GM10248 (cell line): Measurements from ENCODE around the gene AQP12A.

ENCODE experiments used
- CTCF ChIA-PET: fragments of 300-600 bp; sonication (Branson Sonifier 250); formaldehyde crosslinking; extraction: SDS; loops from one replicate; lab custom pipeline; 2021; ENCODE audit warnings: antibody characterized with exemption; lab: Yijun Ruan, JAX
- POLR2A ChIA-PET: fragments of 350-650 bp; sonication (Branson Sonifier 250); formaldehyde crosslinking; extraction: SDS; loops from one replicate; lab custom pipeline; 2020; ENCODE audit warnings: antibody characterized with exemption; lab: Yijun Ruan, JAX
- DNase-seq: peaks from one replicate; pipeline ENCODE4 v3.0.0; 2012; ENCODE audit errors: extremely low spot score
- TF ChIP-seq, protein P1 (sequence below): IDR thresholded peaks from 2 replicates; pipeline ENCODE4 v1.5.1; 2012; ENCODE audit warnings: mild to moderate bottlenecking, low read depth; ENCODE audit errors: extremely low read depth, missing control alignments, control extremely low read depth

AQP12A gene

DNA sequence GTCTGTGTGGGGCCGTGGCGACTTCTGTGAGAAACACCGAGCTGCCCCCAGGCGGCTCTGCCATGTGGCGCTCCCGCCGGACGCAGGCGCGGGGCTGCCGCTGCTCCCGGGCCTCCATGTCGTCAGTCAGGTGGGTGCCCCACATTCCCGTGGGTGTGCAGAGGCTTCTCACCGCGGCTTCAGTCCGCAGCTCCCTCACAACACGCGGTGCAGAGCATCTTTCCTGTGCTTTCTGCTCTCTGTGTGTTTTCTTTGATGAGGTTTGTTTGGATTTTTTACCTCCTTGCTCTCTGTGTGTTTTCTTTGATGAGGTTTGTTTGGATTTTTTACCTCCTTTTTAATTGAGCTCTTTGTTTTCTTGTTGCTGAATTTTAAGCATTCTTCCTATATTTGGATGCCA lies 13.0 kb downstream of the AQP12A start:
- ChIA-PET POLR2A (no interaction called here), CTCF (interaction anchor here (1.2 to 1.3 kb wide), 2 partner anchors 19 to 190 kb away, joined by 3 to 4 read pairs; no protein-coding TSS in a partner anchor)
- DNase-seq, result no peak
- TF ChIP-seq, protein P1, sequence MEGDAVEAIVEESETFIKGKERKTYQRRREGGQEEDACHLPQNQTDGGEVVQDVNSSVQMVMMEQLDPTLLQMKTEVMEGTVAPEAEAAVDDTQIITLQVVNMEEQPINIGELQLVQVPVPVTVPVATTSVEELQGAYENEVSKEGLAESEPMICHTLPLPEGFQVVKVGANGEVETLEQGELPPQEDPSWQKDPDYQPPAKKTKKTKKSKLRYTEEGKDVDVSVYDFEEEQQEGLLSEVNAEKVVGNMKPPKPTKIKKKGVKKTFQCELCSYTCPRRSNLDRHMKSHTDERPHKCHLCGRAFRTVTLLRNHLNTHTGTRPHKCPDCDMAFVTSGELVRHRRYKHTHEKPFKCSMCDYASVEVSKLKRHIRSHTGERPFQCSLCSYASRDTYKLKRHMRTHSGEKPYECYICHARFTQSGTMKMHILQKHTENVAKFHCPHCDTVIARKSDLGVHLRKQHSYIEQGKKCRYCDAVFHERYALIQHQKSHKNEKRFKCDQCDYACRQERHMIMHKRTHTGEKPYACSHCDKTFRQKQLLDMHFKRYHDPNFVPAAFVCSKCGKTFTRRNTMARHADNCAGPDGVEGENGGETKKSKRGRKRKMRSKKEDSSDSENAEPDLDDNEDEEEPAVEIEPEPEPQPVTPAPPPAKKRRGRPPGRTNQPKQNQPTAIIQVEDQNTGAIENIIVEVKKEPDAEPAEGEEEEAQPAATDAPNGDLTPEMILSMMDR, result no peak

DNA sequence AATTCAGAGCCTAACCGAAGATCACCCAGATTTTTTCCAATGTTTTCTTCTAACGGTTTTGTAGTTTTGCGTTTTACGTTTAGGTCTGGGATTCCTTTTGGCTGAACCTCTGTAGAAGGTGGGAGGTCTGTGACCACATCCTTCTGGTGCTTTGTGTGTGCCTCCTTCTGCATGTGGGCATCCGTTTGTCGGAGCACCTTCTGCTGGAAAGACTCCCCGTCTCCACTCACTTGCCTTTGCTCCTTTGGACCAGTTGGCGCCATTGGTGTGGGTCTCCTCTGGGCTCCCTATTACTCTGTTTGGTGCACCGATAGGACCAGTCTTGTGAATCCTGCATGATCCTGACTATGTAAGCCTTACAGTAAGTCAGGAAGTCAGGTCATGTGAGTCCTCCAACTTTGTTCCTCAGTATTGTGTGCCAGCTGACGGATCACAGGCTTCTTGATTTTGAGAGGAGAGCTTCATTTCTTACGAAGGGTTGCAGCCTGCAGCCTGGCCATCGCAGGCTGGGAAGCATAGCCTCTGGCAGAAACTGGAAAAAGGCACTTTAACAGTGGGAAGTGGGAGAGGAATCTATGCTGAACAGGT lies 13.6 kb downstream of the AQP12A start:
- ChIA-PET POLR2A (no interaction called here), CTCF (interaction anchor here (1.2 to 1.3 kb wide), 2 partner anchors 19 to 191 kb away, joined by 3 to 4 read pairs; no protein-coding TSS in a partner anchor)
- TF ChIP-seq, protein P1, result no peak
- no peak for DNase-seq

DNA sequence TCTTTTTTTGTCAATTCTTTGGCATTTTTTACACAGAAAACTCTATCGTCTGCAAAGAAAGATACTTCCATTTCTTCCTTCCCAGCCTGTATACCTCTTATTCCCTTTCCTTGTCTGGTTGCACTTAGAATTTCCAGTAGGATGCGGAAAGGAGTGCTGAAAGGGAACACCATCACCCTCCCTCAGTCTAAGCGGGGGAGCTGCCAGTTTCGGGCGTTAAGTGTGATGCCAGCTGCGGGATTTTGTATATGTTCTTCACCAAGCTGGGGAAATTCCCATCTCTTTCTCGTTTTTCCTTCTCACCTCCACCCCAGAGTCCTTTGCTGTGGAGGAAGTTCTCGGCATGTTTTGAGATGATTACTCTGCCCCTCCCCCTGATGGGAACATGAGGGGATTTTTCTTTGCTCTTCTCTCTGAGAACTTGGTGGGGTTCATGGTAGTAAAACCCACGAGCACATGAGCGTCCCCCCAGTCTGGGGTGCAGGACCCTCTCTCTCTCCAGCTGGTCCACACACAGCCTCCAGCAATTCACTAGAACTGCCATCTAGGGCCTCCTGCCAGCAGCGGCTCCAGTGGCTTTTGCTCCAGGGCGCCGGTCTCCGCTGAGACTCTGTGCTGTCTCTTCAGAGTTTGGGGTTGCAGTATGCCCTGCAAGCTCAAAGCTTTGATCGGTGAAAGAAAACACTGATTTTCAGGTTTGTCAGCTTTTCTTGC lies 15.5 kb downstream of the AQP12A start:
- TF ChIP-seq, protein P1, result no peak
- ChIA-PET POLR2A (no interaction called here), CTCF (no interaction called here)
- no peak for DNase-seq

DNA sequence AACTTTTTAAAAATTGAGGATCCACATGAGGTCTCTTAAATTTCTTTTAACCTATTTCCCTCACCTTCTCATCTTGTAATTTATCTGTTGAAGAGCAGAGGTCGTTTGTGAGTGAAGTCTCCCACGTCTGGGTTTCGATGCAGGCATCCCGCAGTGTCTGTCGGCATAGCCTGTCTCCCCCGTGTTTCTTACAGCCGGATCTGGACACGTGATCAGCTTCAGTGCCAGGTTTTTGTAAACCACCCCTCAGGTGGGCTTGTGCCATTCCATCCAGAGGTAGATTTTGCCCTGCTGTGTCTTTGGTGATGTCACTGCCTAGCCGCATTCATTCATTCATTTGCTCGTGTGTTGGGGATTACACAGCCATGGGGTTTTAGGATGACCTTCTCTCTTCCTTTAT lies 16.2 kb downstream of the AQP12A start:
- POLR2A ChIA-PET, result no interaction called here
- no peak for DNase-seq
- TF ChIP-seq, protein P1, result no peak
- CTCF ChIA-PET, result no interaction called here

DNA sequence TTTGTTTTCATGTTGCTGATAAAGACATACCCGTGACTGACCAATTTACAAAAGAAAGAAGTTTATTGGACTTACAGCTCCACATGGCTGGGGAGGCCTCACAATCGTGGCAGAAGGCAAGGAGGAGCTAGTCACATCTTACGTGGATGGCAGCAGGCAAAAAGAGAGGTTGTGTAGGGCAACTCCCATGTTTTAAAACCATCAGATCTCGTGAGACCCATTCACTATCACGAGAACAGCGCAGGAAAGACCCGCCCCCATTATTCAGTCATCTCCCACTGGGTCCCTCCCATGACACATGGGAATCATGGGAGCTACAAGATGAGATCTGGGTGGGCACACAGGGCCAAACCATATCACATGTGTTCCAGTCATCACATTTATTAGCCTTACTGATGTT lies 16.8 kb downstream of the AQP12A start:
- DNase-seq, result no peak
- TF ChIP-seq, protein P1, result no peak
- ChIA-PET POLR2A (no interaction called here), CTCF (interaction anchor here (1.1 kb wide), 1 partner anchor 194 kb away, joined by 3 read pairs; no protein-coding TSS in a partner anchor)

DNA sequence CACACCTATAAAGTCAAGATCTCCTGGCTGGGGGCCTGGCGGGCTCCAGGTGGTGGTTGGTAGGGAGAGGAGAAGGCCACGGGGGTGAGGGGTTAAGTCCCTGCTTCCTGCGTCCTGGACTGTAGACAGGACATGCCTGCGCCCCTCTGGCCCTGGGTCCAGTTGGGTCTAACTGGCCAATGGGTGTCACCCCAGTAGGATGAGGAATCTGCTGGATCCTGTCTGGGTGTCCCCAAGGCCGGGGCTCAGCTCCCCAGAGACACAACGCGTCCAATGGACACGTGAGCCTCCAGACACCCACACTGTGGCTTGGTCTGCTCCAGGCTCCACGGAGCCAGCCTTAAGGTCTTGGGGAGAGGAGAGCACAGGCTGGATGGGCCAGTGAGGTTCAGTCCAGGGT lies 19.6 kb downstream of the AQP12A start:
- TF ChIP-seq, protein P1, result no peak
- CTCF ChIA-PET, result no interaction called here
- no peak for DNase-seq
- POLR2A ChIA-PET, result interaction anchor here (0.6 kb wide), 1 partner anchor 58 kb away, joined by 4 read pairs; no protein-coding TSS in a partner anchor
